ENCODE results near the gene LPCAT2.
A peak's percentile ranks its signal among the peaks of the same experiment; 100 is the strongest.

Gene LPCAT2

GRCh38 chr16:55489119-55489955 lies 19.5 kb upstream of the LPCAT2 start:
- no peak for TF ChIP-seq JUND (IDR thresholded peaks at IDR 0.05; ENCODE audit: low read depth)
- in situ Hi-C loops (cut with HindIII; ENCODE audit: low pct_unique_long_range_greater_than_20kb, low sequenced_read_pairs): no loop called here
- DNase-seq (ENCODE audit: low read depth in 1 of 2, low spot score in 1 of 2): no peak

- DNase-seq (ENCODE audit: low read depth in 1 of 2, low spot score in 1 of 2): no peak
- in situ Hi-C loops (cut with HindIII; ENCODE audit: low pct_unique_long_range_greater_than_20kb, low sequenced_read_pairs): no loop called here
- TF ChIP-seq JUND (IDR thresholded peaks at IDR 0.05; ENCODE audit: low read depth): no peak
Measured at GRCh38 chr16:55489956-55490265, 19.0 kb upstream of the LPCAT2 start.

GRCh38 chr16:55490301-55490700 lies 18.6 kb upstream of the LPCAT2 start:
- in situ Hi-C loops (cut with HindIII; ENCODE audit: low pct_unique_long_range_greater_than_20kb, low sequenced_read_pairs): no loop called here
- no peak for DNase-seq (ENCODE audit: low read depth in 1 of 2, low spot score in 1 of 2)

GRCh38 chr16:55491691-55492090 lies 17.2 kb upstream of the LPCAT2 start:
- TF ChIP-seq JUND (IDR thresholded peaks at IDR 0.05; ENCODE audit: low read depth): no peak
- in situ Hi-C loops (cut with HindIII; ENCODE audit: low pct_unique_long_range_greater_than_20kb, low sequenced_read_pairs): no loop called here
- no peak for DNase-seq (ENCODE audit: low read depth in 1 of 2, low spot score in 1 of 2)

More at GRCh38 chr16:55490301-55490700, 18.6 kb upstream of the LPCAT2 start:
- TF ChIP-seq JUND (IDR thresholded peaks at IDR 0.05; ENCODE audit: low read depth): no peak

GRCh38 chr16:55492756-55493380 lies 16.0 kb upstream of the LPCAT2 start:
- in situ Hi-C loops (cut with HindIII; ENCODE audit: low pct_unique_long_range_greater_than_20kb, low sequenced_read_pairs): no loop called here
- no peak for TF ChIP-seq JUND (IDR thresholded peaks at IDR 0.05; ENCODE audit: low read depth)
- no peak for DNase-seq (ENCODE audit: low read depth in 1 of 2, low spot score in 1 of 2)

- no peak for TF ChIP-seq JUND (IDR thresholded peaks at IDR 0.05; ENCODE audit: low read depth)
- DNase-seq (ENCODE audit: low read depth in 1 of 2, low spot score in 1 of 2): peak in 1 of 2 experiments; percentile 72
- in situ Hi-C loops (cut with HindIII; ENCODE audit: low pct_unique_long_range_greater_than_20kb, low sequenced_read_pairs): no loop called here
Measured at GRCh38 chr16:55494994-55495421, 13.9 kb upstream of the LPCAT2 start.

- in situ Hi-C loops (cut with HindIII; ENCODE audit: low pct_unique_long_range_greater_than_20kb, low sequenced_read_pairs): no loop called here
- DNase-seq (ENCODE audit: low read depth in 1 of 2, low spot score in 1 of 2): peak in 1 of 2 experiments; percentile 10
- TF ChIP-seq JUND (IDR thresholded peaks at IDR 0.05; ENCODE audit: low read depth): no peak
Measured at GRCh38 chr16:55495616-55496289, 13.1 kb upstream of the LPCAT2 start.

- no peak for TF ChIP-seq JUND (IDR thresholded peaks at IDR 0.05; ENCODE audit: low read depth)
- DNase-seq (ENCODE audit: low read depth in 1 of 2, low spot score in 1 of 2): no peak
- in situ Hi-C loops (cut with HindIII; ENCODE audit: low pct_unique_long_range_greater_than_20kb, low sequenced_read_pairs): no loop called here
Measured at GRCh38 chr16:55496509-55497145, 12.2 kb upstream of the LPCAT2 start.

GRCh38 chr16:55497558-55497957 lies 11.3 kb upstream of the LPCAT2 start:
- TF ChIP-seq JUND (IDR thresholded peaks at IDR 0.05; ENCODE audit: low read depth): no peak
- in situ Hi-C loops (cut with HindIII; ENCODE audit: low pct_unique_long_range_greater_than_20kb, low sequenced_read_pairs): no loop called here
- DNase-seq (ENCODE audit: low read depth in 1 of 2, low spot score in 1 of 2): no peak

GRCh38 chr16:55498101-55498500 lies 10.8 kb upstream of the LPCAT2 start:
- no peak for TF ChIP-seq JUND (IDR thresholded peaks at IDR 0.05; ENCODE audit: low read depth)
- DNase-seq (ENCODE audit: low read depth in 1 of 2, low spot score in 1 of 2): no peak
- in situ Hi-C loops (cut with HindIII; ENCODE audit: low pct_unique_long_range_greater_than_20kb, low sequenced_read_pairs): no loop called here

- in situ Hi-C loops (cut with HindIII; ENCODE audit: low pct_unique_long_range_greater_than_20kb, low sequenced_read_pairs): no loop called here
- DNase-seq (ENCODE audit: low read depth in 1 of 2, low spot score in 1 of 2): no peak
- TF ChIP-seq JUND (IDR thresholded peaks at IDR 0.05; ENCODE audit: low read depth): no peak
Measured at GRCh38 chr16:55499281-55499680, 9.6 kb upstream of the LPCAT2 start.

GRCh38 chr16:55499951-55500529 lies 8.8 kb upstream of the LPCAT2 start:
- in situ Hi-C loops (cut with HindIII; ENCODE audit: low pct_unique_long_range_greater_than_20kb, low sequenced_read_pairs): no loop called here
- no peak for TF ChIP-seq JUND (IDR thresholded peaks at IDR 0.05; ENCODE audit: low read depth)
- DNase-seq (ENCODE audit: low read depth in 1 of 2, low spot score in 1 of 2): peak in 1 of 2 experiments; percentile 55

All from T47D (cell line).